Left ventricle myocardium inferior (tissue), 1 donor: Measurements from ENCODE around the gene ZNF316. TPM values are rescaled to one million over a fixed set of nuclear protein-coding genes. Genes with fewer than 3 reads are reported as not detected.

Experiments used
- DNase-seq: peaks from one replicate; pipeline ENCODE4 v3.0.0-alpha.2; 2020
- H3K27ac ChIP-seq: fragments of 200-600 bp; replicated peaks from 2 replicates; pipeline ENCODE4 v1.8.0; 2021
- H3K27me3 ChIP-seq: fragments of 200-600 bp; 2 replicates; pipeline ENCODE4 v1.8.0; 2021; ENCODE audit warnings: low read depth
- H3K36me3 ChIP-seq: fragments of 200-600 bp; 2 replicates; pipeline ENCODE4 v1.8.0; 2021
- H3K4me1 ChIP-seq: fragments of 200-600 bp; 2 replicates; pipeline ENCODE4 v1.8.0; 2021
- H3K4me3 ChIP-seq: fragments of 200-600 bp; 2 replicates; pipeline ENCODE4 v1.8.0; 2021; ENCODE audit warnings: mild to moderate bottlenecking, moderate library complexity
- H3K9me3 ChIP-seq: fragments of 200-600 bp; replicated peaks from 2 replicates; pipeline ENCODE4 v1.8.0; 2021
- CTCF ChIP-seq: fragments of 200-600 bp; IDR thresholded peaks from 2 replicates; pipeline ENCODE4 v1.8.0; 2021; ENCODE audit warnings: antibody characterized with exemption, mild to moderate bottlenecking, borderline replicate concordance
- intact Hi-C: fragments of 100-400 bp; cut with micrococcal nuclease; formaldehyde crosslinking; loops from one replicate; pipeline ENCODE4 v1.11.0; 2022
- total RNA-seq: library from RNA; stranded (reverse); fragmentation: NEBNext Ultra II Directional; extraction: Animal tissue kit (Norgen Biotek cat#: 25700); gene quantifications from one replicate; pipeline ENCODE4 v1.2.1, GENCODE V29; 2021
- donor health status: DM: no; HTN: yes; CAD: no; lungs with severe emphysema.

ZNF316 gene
- total RNA-seq, 1 donor from 2014 or later, result 17.7 TPM

GRCh38 chr7:6700793-6701192, 63.7 kb downstream of the ZNF316 start:
- Histone ChIP-seq H3K36me3 (peaks cover 85% of the 10 kb centered on the region), H3K27ac (no peak overlapping the region), H3K4me1 (peaks cover 59% of the 10 kb centered on the region), H3K4me3 (no peak overlapping the region), H3K9me3 (peaks cover 48% of the 10 kb centered on the region), H3K27me3 (no peaks in the 10 kb centered on the region)
- TF ChIP-seq CTCF, result no peak
- DNase-seq, result no peak
- intact Hi-C loops, result no loop called here

DNA sequence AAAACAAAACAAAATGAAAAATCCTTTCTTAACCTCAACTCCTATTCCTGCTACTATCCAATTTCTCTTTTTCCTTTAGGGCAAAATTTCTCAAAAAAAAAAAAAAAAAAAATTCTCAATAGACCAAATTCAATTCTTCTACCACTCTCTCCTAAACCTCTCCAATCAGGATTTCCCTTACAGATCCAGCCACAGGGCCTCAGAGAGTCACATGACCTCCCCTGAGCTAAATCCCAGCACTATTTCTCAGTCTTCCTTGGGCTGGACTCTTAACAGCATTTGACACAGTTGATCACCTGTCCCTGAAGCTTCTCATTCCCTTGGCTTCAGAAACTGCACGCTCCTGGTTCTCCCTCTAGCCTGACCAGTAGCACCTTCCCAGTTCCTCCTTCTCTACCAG, 64.7 kb downstream of the ZNF316 start:
- Histone ChIP-seq H3K36me3 (peaks cover 74% of the 10 kb centered on the region), H3K9me3 (peaks cover 37% of the 10 kb centered on the region), H3K27ac (no peak overlapping the region), H3K4me3 (no peak overlapping the region), H3K27me3 (no peaks in the 10 kb centered on the region), H3K4me1 (peaks cover 68% of the 10 kb centered on the region)
- DNase-seq, result no peak
- intact Hi-C loops, result no loop called here
- TF ChIP-seq CTCF, result no peak

Other genes with a start within 250 kb of the ZNF316 start
- gene DAGLB, start 189.4 kb upstream of the ZNF316 start, total RNA-seq, result 6.0 TPM
- gene KDELR2, start 153.2 kb upstream of the ZNF316 start, total RNA-seq, result 49.5 TPM
- not detected for gene GRID2IP, start 85.9 kb upstream of the ZNF316 start, total RNA-seq
- 36.7 TPM for gene ZDHHC4, start 59.9 kb upstream of the ZNF316 start, total RNA-seq
- 14.4 TPM for gene INTS15, start 47.3 kb upstream of the ZNF316 start, total RNA-seq
- gene ZNF853, start 21.7 kb upstream of the ZNF316 start, total RNA-seq, result 15.0 TPM
- gene ZNF12, start 69.6 kb downstream of the ZNF316 start, total RNA-seq, result 14.2 TPM
- gene RSPH10B2, start 116.8 kb downstream of the ZNF316 start, total RNA-seq, result not detected
- 27.3 TPM for gene CCZ1B, start 189.0 kb downstream of the ZNF316 start, total RNA-seq